Measurements from ENCODE around the gene USP38.
"Not testable (repeated sequence)": the region's sequence is repeated elsewhere in the genome, so short reads cannot be mapped to it uniquely, and the experiment has no call there.

Gene USP38, protein sequence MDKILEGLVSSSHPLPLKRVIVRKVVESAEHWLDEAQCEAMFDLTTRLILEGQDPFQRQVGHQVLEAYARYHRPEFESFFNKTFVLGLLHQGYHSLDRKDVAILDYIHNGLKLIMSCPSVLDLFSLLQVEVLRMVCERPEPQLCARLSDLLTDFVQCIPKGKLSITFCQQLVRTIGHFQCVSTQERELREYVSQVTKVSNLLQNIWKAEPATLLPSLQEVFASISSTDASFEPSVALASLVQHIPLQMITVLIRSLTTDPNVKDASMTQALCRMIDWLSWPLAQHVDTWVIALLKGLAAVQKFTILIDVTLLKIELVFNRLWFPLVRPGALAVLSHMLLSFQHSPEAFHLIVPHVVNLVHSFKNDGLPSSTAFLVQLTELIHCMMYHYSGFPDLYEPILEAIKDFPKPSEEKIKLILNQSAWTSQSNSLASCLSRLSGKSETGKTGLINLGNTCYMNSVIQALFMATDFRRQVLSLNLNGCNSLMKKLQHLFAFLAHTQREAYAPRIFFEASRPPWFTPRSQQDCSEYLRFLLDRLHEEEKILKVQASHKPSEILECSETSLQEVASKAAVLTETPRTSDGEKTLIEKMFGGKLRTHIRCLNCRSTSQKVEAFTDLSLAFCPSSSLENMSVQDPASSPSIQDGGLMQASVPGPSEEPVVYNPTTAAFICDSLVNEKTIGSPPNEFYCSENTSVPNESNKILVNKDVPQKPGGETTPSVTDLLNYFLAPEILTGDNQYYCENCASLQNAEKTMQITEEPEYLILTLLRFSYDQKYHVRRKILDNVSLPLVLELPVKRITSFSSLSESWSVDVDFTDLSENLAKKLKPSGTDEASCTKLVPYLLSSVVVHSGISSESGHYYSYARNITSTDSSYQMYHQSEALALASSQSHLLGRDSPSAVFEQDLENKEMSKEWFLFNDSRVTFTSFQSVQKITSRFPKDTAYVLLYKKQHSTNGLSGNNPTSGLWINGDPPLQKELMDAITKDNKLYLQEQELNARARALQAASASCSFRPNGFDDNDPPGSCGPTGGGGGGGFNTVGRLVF

DNA sequence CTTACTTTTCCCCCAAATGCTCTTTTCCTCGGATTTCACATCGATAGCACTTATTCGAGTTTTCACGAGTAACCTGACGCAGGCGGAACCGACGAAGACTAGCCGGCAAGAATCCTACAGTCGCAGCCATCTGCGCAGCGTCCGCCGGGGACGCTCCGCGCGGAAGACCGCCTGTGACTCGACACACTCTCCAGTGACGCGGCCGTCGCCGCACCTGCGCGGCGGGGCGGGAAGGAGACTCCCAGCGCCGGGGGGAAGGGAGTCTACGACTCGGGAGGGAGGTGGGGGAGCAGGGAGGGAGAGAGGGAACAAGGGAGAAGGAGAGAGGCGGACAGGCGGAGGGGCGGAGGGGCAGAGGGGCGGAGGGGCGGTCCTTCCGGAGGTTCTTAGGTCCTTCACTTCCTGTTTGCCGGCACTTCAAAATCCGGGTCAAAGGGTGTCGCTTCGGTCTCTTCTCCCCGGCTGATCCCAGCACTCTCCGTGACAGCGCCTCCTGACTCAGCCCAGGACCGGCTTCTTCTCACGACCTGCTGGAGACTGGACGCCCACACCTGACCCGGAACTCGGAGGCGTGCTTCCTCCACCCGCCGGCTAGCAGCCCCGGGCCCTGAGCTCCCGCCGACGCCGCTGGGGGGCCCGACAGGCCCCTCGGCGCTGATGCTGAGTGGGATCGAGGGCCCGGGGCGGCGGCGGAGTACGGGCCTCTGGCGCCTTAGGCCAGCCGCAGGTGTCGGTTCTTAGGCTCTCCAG lies at the start of gene USP38:
Gene USP38 (plus strand): TSS at position 415 of the 750 bp plus-strand sequence. CDS start 534 bp downstream, outside the sequence.
- TF ChIP-seq, protein P1, sequence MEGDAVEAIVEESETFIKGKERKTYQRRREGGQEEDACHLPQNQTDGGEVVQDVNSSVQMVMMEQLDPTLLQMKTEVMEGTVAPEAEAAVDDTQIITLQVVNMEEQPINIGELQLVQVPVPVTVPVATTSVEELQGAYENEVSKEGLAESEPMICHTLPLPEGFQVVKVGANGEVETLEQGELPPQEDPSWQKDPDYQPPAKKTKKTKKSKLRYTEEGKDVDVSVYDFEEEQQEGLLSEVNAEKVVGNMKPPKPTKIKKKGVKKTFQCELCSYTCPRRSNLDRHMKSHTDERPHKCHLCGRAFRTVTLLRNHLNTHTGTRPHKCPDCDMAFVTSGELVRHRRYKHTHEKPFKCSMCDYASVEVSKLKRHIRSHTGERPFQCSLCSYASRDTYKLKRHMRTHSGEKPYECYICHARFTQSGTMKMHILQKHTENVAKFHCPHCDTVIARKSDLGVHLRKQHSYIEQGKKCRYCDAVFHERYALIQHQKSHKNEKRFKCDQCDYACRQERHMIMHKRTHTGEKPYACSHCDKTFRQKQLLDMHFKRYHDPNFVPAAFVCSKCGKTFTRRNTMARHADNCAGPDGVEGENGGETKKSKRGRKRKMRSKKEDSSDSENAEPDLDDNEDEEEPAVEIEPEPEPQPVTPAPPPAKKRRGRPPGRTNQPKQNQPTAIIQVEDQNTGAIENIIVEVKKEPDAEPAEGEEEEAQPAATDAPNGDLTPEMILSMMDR (conservative IDR thresholded peaks at IDR 0.05), result peak; percentile 11; the same call in 1 of the 2 replicates
- peak within 1 kb of the TSS; percentile 93 for H3K27ac ChIP-seq

DNA sequence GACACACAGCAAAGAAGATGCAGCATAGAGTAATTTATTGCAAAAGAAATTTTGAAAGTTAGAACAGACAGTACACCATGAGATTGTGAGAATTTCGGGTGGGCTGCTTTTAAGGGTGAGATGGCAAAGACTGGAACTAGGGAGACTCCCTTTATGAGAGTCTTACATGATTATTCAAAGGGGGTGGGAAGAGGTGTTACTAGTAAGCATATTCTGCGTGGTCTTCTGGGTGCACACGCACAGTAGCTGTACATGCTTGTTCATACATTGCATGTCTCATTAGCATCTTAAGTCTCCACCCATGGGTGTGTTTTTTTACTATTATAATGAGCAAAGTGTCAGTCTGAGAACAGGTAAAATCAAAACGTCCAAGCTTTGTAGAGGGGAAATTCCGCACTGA lies 49.4 kb upstream of the USP38 start:
- TF ChIP-seq, protein P1 (conservative IDR thresholded peaks at IDR 0.05), result no peak
- H3K27ac ChIP-seq, result no peak overlapping the region

DNA sequence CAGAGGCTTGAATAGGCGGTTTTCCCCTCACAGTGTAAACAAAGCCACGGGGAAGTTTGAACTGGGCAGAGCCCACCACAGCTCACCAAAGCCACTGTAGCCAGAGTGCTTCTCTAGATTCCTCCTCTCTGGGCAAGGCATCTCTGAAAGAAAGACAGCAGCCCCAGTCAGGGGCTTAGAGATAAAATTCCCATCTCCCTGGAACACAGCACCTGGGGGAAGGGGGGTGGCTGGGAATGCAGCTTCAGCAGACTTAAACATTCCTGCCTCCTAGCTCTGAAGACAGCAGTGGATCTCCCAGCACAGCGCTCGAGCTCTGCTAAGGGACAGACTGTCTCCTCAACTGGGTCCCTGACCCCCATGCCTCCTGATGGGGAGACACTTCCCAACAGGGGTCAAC lies 44.0 kb upstream of the USP38 start:
- no peak overlapping the region for H3K27ac ChIP-seq
- TF ChIP-seq, protein P1 (conservative IDR thresholded peaks at IDR 0.05), result no peak

DNA sequence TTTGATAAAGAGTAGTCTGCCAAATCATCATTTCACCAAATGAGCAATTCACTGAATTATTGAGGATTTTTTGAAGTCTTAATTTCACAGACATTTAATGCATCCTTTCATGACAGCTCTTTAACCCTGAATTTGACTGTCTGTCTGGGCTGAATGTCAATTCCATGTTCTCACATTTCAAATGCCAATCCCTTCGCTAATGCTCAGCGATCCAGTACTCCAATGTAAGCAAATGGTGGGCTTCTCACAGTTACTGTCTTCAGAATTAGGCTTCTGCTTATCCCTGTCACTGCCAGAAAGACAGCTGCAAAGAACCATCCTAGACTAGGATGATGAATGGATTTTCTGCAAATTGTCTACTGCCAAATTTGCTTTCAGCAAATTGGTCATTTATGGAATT lies 36.2 kb upstream of the USP38 start:
- TF ChIP-seq, protein P1 (conservative IDR thresholded peaks at IDR 0.05), result no peak
- no peak overlapping the region for H3K27ac ChIP-seq

DNA sequence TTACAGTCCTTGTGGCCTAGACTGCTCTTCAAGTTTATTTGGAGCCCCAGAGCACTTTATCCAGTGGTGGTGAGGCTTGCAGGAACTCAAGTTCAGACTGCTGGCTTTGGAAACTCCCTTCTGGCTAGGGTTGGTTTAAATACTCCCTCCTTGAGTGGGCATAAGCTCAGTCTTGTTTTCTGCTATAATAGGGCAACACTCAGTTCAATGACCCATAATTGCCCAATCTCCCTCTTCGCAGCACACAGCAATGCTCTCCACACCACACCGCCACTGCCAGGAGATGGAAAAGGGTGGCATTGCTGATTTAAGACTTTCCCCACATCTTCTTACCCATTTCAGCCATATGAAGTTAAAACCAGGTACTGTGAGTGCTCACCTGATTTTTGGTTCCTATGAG lies 27.9 kb upstream of the USP38 start:
- TF ChIP-seq, protein P1 (conservative IDR thresholded peaks at IDR 0.05), result no peak
- no peak overlapping the region for H3K27ac ChIP-seq

DNA sequence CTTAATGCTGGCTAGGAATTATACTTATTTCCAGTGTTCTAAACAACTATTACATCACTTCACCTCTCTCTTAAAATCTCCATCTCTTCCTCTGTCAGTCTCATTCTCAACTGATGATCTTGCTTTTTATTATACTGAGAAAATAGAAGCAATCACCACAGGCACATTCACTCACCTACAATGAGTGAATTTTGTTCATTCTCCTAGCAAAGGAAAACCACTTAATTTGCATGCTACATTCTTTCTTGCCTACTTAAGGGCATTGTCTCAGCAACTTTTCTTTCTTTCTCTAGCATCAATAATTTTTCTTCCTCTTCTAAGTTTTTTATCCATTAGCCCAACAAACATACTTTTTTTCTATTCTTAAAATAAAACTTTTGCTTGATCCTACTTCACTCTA lies 21.1 kb upstream of the USP38 start:
- no peak overlapping the region for H3K27ac ChIP-seq
- TF ChIP-seq, protein P1 (conservative IDR thresholded peaks at IDR 0.05), result no peak

DNA sequence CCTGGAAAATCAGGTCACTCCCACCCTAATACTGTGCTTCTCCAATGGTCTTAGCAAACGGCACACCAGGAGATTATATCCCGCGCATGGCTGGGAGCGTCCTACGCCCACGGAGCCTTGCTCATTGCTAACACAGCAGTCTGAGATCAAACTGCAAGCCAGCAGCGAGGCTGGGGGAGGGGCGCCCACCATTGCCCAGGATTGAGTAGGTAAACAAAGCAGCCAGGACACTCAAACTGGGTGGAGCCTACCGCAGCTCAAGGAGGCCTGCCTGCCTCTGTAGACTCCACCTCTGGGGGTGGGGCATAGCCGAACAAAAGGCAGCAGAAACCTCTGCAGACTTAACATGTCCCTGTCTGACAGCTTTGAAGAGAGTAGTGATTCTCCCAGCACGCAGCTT lies 18.0 kb upstream of the USP38 start:
- H3K27ac ChIP-seq, result not testable (repeated sequence)

Data from VCaP (cell line).